ENCODE measurements around the gene HCN2. TPM values are rescaled to one million over a fixed set of nuclear protein-coding genes. Genes with fewer than 3 reads are reported as not detected.

HCN2 gene
- total RNA-seq (2014; rRNA removed; shearing (Covaris generic)) = 9.3 and 12.7 TPM in 2 replicates

- no peak for DNase-seq (ENCODE audit: low spot score)
Measured at GRCh38 chr19:589693-590395, at the start of gene HCN2. Gene HCN2 (plus strand): TSS chr19:589881. CDS start chr19:589946, 65 bp downstream.

GRCh38 chr19:540867-541637 lies 48.6 kb upstream of the HCN2 start:
- DNase-seq (ENCODE audit: low spot score) = no peak

GRCh38 chr19:541699-542098 lies 48.0 kb upstream of the HCN2 start:
- no peak for DNase-seq (ENCODE audit: low spot score)

GRCh38 chr19:542173-542866 lies 47.4 kb upstream of the HCN2 start:
- no peak for DNase-seq (ENCODE audit: low spot score)

GRCh38 chr19:543910-544608 lies 45.6 kb upstream of the HCN2 start, which contains the start of gene GZMM:
Gene GZMM (plus strand): TSS chr19:544053. CDS start chr19:544072, 19 bp downstream.
- DNase-seq (ENCODE audit: low spot score) = no peak

- no peak for DNase-seq (ENCODE audit: low spot score)
Measured at GRCh38 chr19:547117-547516, 42.6 kb upstream of the HCN2 start.

- no peak for DNase-seq (ENCODE audit: low spot score)
Measured at GRCh38 chr19:547836-548720, 41.6 kb upstream of the HCN2 start.

GRCh38 chr19:548886-549830 lies 40.5 kb upstream of the HCN2 start:
- DNase-seq (ENCODE audit: low spot score) = no peak

GRCh38 chr19:554817-555216 lies 34.9 kb upstream of the HCN2 start:
- DNase-seq (ENCODE audit: low spot score) = no peak

- no peak for DNase-seq (ENCODE audit: low spot score)
Measured at GRCh38 chr19:555474-555808, 34.2 kb upstream of the HCN2 start.

GRCh38 chr19:556611-557382 lies 32.9 kb upstream of the HCN2 start:
- DNase-seq (ENCODE audit: low spot score) = no peak

GRCh38 chr19:558770-559439 lies 30.8 kb upstream of the HCN2 start:
- DNase-seq (ENCODE audit: low spot score) = no peak

- no peak for DNase-seq (ENCODE audit: low spot score)
Measured at GRCh38 chr19:560121-560520, 29.6 kb upstream of the HCN2 start.

GRCh38 chr19:566403-566802 lies 23.3 kb upstream of the HCN2 start:
- no peak for DNase-seq (ENCODE audit: low spot score)

GRCh38 chr19:566844-567243 lies 22.8 kb upstream of the HCN2 start:
- no peak for DNase-seq (ENCODE audit: low spot score)

- DNase-seq (ENCODE audit: low spot score) = no peak
Measured at GRCh38 chr19:567296-567900, 22.3 kb upstream of the HCN2 start.

GRCh38 chr19:570251-570686 lies 19.4 kb upstream of the HCN2 start:
- no peak for DNase-seq (ENCODE audit: low spot score)
